GM21526 (cell line): ENCODE results near the gene CLEC19A.
"Not testable (repeated sequence)": the region's sequence is repeated elsewhere in the genome, so short reads cannot be mapped to it uniquely, and the experiment has no call there.

ENCODE experiments used
- ATAC-seq: cut with Tn5 transposase; IDR thresholded peaks from one replicate; pipeline ENCODE4 v1.9.1; 2021; ENCODE audit warnings: moderate library complexity; ENCODE audit not compliant: unreplicated experiment, low FRiP score

Gene CLEC19A

GRCh38 chr16:19315889-19316433, 30.4 kb downstream of the CLEC19A start:
- ATAC-seq: no peak

GRCh38 chr16:19316846-19317245, 31.3 kb downstream of the CLEC19A start:
- ATAC-seq: no peak

- not testable (repeated sequence) for ATAC-seq
Measured at GRCh38 chr16:19321186-19321585, 35.7 kb downstream of the CLEC19A start.

- ATAC-seq: no peak
Measured at GRCh38 chr16:19323596-19323995, 38.1 kb downstream of the CLEC19A start.

- no peak for ATAC-seq
Measured at GRCh38 chr16:19328364-19328763, 42.8 kb downstream of the CLEC19A start.

GRCh38 chr16:19329932-19330331, 44.4 kb downstream of the CLEC19A start:
- no peak for ATAC-seq

GRCh38 chr16:19330841-19331397, 45.4 kb downstream of the CLEC19A start:
- no peak for ATAC-seq

GRCh38 chr16:19331794-19332193, 46.3 kb downstream of the CLEC19A start:
- no peak for ATAC-seq

- no peak for ATAC-seq
Measured at GRCh38 chr16:19338335-19338734, 52.8 kb downstream of the CLEC19A start.

- ATAC-seq: no peak
Measured at GRCh38 chr16:19344224-19344801, 58.8 kb downstream of the CLEC19A start.

- no peak for ATAC-seq
Measured at GRCh38 chr16:19344980-19345379, 59.4 kb downstream of the CLEC19A start.

- ATAC-seq: no peak
Measured at GRCh38 chr16:19346335-19346922, 60.9 kb downstream of the CLEC19A start.

GRCh38 chr16:19348125-19348524, 62.6 kb downstream of the CLEC19A start:
- no peak for ATAC-seq

- ATAC-seq: no peak
Measured at GRCh38 chr16:19348578-19349315, 63.2 kb downstream of the CLEC19A start.

GRCh38 chr16:19354371-19354770, 68.8 kb downstream of the CLEC19A start:
- ATAC-seq: no peak

GRCh38 chr16:19356024-19356952, 70.8 kb downstream of the CLEC19A start:
- no peak for ATAC-seq

GRCh38 chr16:19359556-19359955, 74.0 kb downstream of the CLEC19A start:
- ATAC-seq: no peak
